OCI-LY1 (cell line): Measurements from ENCODE around the gene DTNBP1.

ENCODE experiments used
- EZH2 ChIP-seq: fragments of 200-600 bp; sonication (generic), shearing (Covaris generic); IDR thresholded peaks from 2 replicates; pipeline ENCODE4 v1.8.0; 2017; ENCODE audit warnings: borderline replicate concordance, mixed run types, mild to moderate bottlenecking, antibody characterized with exemption, low read length, moderate library complexity, mixed read lengths
- TF ChIP-seq, protein P1 (sequence below): fragments of 200-600 bp; sonication (generic), shearing (Covaris generic); IDR thresholded peaks from 2 replicates; pipeline ENCODE4 v1.5.1; 2017; ENCODE audit warnings: mild to moderate bottlenecking, antibody characterized with exemption, low read length, moderate library complexity, mixed read lengths

DNA sequence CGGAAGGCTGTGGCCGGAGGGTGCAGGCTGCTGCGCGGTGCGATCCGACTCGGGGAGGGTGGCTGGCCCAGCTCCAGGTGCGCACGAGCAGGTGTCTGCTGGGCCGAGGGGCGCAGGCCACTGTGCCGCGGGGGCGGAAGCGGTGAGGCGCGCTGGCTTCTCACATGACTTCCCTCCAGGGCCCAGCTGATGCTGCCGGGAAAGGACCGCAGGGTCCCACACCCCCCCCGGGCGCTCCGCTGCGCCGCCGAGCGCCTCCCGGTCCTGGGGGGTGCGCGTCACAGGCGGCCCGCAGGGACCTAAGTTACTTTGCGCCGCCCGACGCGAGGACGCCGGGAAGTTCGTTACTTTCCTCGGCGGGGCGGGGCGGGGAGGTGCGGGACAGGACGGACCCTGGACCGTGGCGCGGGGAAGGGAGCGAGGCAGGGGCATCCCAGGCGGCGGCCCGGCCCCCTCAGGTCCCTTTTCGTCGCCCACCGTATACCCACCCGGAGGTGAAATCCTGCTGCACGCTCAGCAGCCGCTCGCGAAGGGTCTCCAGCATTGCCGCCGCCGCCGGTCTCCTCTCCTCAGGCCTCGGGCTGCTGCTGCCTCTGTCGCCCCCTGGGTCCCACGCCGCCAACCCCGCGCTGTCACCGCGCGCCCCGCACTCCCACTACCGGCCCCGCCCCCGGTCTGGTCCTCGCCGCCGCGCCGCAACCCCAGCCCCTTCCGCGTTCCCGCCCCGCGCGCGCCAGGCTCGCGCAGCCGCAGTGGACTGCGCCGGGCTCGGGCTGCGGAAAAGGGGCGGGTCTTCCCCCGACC, at the start of gene DTNBP1:
- TF ChIP-seq, protein P1, sequence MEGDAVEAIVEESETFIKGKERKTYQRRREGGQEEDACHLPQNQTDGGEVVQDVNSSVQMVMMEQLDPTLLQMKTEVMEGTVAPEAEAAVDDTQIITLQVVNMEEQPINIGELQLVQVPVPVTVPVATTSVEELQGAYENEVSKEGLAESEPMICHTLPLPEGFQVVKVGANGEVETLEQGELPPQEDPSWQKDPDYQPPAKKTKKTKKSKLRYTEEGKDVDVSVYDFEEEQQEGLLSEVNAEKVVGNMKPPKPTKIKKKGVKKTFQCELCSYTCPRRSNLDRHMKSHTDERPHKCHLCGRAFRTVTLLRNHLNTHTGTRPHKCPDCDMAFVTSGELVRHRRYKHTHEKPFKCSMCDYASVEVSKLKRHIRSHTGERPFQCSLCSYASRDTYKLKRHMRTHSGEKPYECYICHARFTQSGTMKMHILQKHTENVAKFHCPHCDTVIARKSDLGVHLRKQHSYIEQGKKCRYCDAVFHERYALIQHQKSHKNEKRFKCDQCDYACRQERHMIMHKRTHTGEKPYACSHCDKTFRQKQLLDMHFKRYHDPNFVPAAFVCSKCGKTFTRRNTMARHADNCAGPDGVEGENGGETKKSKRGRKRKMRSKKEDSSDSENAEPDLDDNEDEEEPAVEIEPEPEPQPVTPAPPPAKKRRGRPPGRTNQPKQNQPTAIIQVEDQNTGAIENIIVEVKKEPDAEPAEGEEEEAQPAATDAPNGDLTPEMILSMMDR: no peak
- no peak for TF ChIP-seq EZH2
